H1 (cell line): ENCODE measurements around the gene CELSR1. TPM values are rescaled to one million over a fixed set of nuclear protein-coding genes. Genes with fewer than 3 reads are reported as not detected.

Experiments used
- CTCF ChIA-PET: fragments of 300-600 bp; sonication (Branson Sonifier 250); formaldehyde crosslinking; loops from one replicate; lab custom pipeline; 2021; ENCODE audit not compliant: partially characterized antibody; lab: Charles Lee
- POLR2A ChIA-PET: fragments of 300-600 bp; sonication (Branson Sonifier 250); formaldehyde crosslinking; loops from one replicate; lab custom pipeline; 2021; ENCODE audit warnings: inconsistent platforms; ENCODE audit not compliant: partially characterized antibody; lab: Charles Lee
- DNase-seq, 2 experiments: peaks; one replicate each; pipeline versions ENCODE4 v3.0.0 to v3.0.0-alpha.2; 2010 to 2022; ENCODE audit warnings: low spot score in 2 of 2, low read depth in 1 of 2, mixed read lengths in 1 of 2
- FAIRE-seq: peaks from 2 replicates; lab custom pipeline; 2011; peaks lifted over from hg19 to GRCh38; lab: Jason Lieb, UNC
- H2AFZ ChIP-seq: 2 replicates; pipeline ENCODE4 v1.8.1; 2012; ENCODE audit warnings: low read length, inconsistent platforms
- H2AK5ac ChIP-seq: 2 replicates; pipeline ENCODE4 v1.6.1; 2013; ENCODE audit warnings: low read depth, low read length
- H2BK120ac ChIP-seq: replicated peaks from 2 replicates; pipeline ENCODE3; 2013; ENCODE audit warnings: low read depth, low read length, inconsistent platforms
- H2BK12ac ChIP-seq: 2 replicates; pipeline ENCODE4 v1.6.1; 2013; ENCODE audit warnings: low read depth, low read length
- H2BK15ac ChIP-seq: 2 replicates; pipeline ENCODE4 v1.6.1; 2013; ENCODE audit warnings: low read length
- H2BK20ac ChIP-seq: 2 replicates; pipeline ENCODE4 v1.6.1; 2013; ENCODE audit warnings: low read length
- H2BK5ac ChIP-seq: 2 replicates; pipeline ENCODE4 v1.6.1; 2013; ENCODE audit warnings: low read depth, low read length
- H3K14ac ChIP-seq: 2 replicates; pipeline ENCODE4 v1.6.1; 2013; ENCODE audit warnings: inconsistent platforms; ENCODE audit not compliant: insufficient read length
- H3K18ac ChIP-seq: 2 replicates; pipeline ENCODE4 v1.6.1; 2013; ENCODE audit warnings: low read length; ENCODE audit errors: extremely low read depth
- H3K23ac ChIP-seq: 2 replicates; pipeline ENCODE4 v1.6.1; 2013; ENCODE audit warnings: inconsistent platforms; ENCODE audit not compliant: insufficient read length
- H3K23me2 ChIP-seq: 2 replicates; pipeline ENCODE4 v1.6.1; 2013; ENCODE audit warnings: low read depth, low read length
- H3K27ac ChIP-seq: 2 replicates; pipeline ENCODE4 v1.6.1; 2011; ENCODE audit warnings: low read depth, low read length, inconsistent platforms
- H3K27me3 ChIP-seq, 4 experiments: replicated peaks in 1 of 4; 1 replicate in 1 of 4; 2 replicates in 3 of 4; pipeline versions ENCODE4 v1.6.1 to v1.8.1; 2011 to 2013; ENCODE audit warnings: low read length in 3 of 4, mild to moderate bottlenecking in 3 of 4, inconsistent platforms in 2 of 4, mixed read lengths in 2 of 4, moderate library complexity in 1 of 4; ENCODE audit not compliant: control insufficient read depth in 3 of 4, insufficient read depth in 3 of 4; ENCODE audit errors: extremely low read depth in 1 of 4
- H3K36me3 ChIP-seq, 4 experiments: 2 replicates each; pipeline versions ENCODE4 v1.6.1 to v1.8.1; 2011 to 2013; ENCODE audit warnings: mild to moderate bottlenecking in 4 of 4, low read length in 3 of 4, moderate library complexity in 2 of 4, control low read depth in 1 of 4, inconsistent platforms in 1 of 4; ENCODE audit not compliant: insufficient read depth in 4 of 4, control insufficient read depth in 2 of 4
- H3K4ac ChIP-seq: replicated peaks from 2 replicates; pipeline ENCODE3; 2013; ENCODE audit warnings: low read length, low read depth, mixed read lengths, inconsistent platforms; ENCODE audit not compliant: insufficient read length
- H3K4me1 ChIP-seq, 4 experiments: replicated peaks in 1 of 4; 1 replicate in 1 of 4; 2 replicates in 3 of 4; pipeline versions ENCODE4 v1.6.1 to v1.8.1; 2011 to 2013; ENCODE audit warnings: low read length in 3 of 4, inconsistent platforms in 2 of 4, mixed read lengths in 1 of 4; ENCODE audit not compliant: insufficient read depth in 4 of 4, control insufficient read depth in 3 of 4
- H3K4me2 ChIP-seq, 2 experiments: 2 replicates each; pipeline versions ENCODE4 v1.6.1 to v1.8.1; 2011 to 2013; ENCODE audit warnings: low read depth in 2 of 2, low read length in 2 of 2, control low read depth in 1 of 2, inconsistent platforms in 1 of 2, mild to moderate bottlenecking in 1 of 2; ENCODE audit not compliant: insufficient read depth in 1 of 2
- H3K4me3 ChIP-seq, 4 experiments: fragments of 200-600, 300-600 bp in 1 of 4; sonication (generic), shearing (Covaris generic), sonication (Bioruptor Twin) in 1 of 4; 2 replicates each; pipeline versions ENCODE4 v1.5.1 to v1.8.1; 2011 to 2016; ENCODE audit warnings: low read length in 4 of 4, low read depth in 3 of 4, control low read depth in 2 of 4, inconsistent platforms in 2 of 4, mild to moderate bottlenecking in 2 of 4, mixed read lengths in 1 of 4, moderate library complexity in 1 of 4; ENCODE audit not compliant: insufficient read depth in 2 of 4; ENCODE audit errors: extremely low read depth in 1 of 4
- H3K56ac ChIP-seq: replicated peaks from 2 replicates; pipeline ENCODE3; 2013; ENCODE audit warnings: low read depth, mild to moderate bottlenecking, mixed read lengths, low read length, inconsistent platforms; ENCODE audit not compliant: insufficient read length
- H3K79me1 ChIP-seq: 2 replicates; pipeline ENCODE4 v1.6.1; 2013; ENCODE audit warnings: low read depth, low read length, control low read depth
- H3K79me2 ChIP-seq, 2 experiments: 2 replicates each; pipeline versions ENCODE4 v1.6.1 to v1.8.1; 2012 to 2013; ENCODE audit warnings: low read length in 2 of 2, mild to moderate bottlenecking in 2 of 2, inconsistent platforms in 1 of 2; ENCODE audit not compliant: insufficient read depth in 2 of 2, control insufficient read depth in 1 of 2
- H3K9ac ChIP-seq, 4 experiments: replicated peaks in 1 of 4; 1 replicate in 1 of 4; 2 replicates in 3 of 4; pipeline versions ENCODE4 v1.6.1 to v1.8.1; 2011 to 2013; ENCODE audit warnings: low read depth in 3 of 4, low read length in 3 of 4, control low read depth in 2 of 4, mild to moderate bottlenecking in 2 of 4, moderate library complexity in 2 of 4, inconsistent platforms in 1 of 4; ENCODE audit errors: extremely low read depth in 1 of 4
- H3K9me3 ChIP-seq, 2 experiments: 2 replicates each; pipeline versions ENCODE4 v1.6.1 to v1.8.1; 2012 to 2013; ENCODE audit warnings: mild to moderate bottlenecking in 2 of 2, moderate library complexity in 2 of 2, control low read depth in 1 of 2, inconsistent platforms in 1 of 2, low read depth in 1 of 2, low read length in 1 of 2, mixed read lengths in 1 of 2; ENCODE audit not compliant: insufficient read depth in 2 of 2
- H4K20me1 ChIP-seq, 2 experiments: replicated peaks in 1 of 2; 2 replicates each; pipeline versions ENCODE3 to v1.8.1; 2011 to 2013; ENCODE audit warnings: inconsistent platforms in 2 of 2, low read length in 2 of 2, mild to moderate bottlenecking in 1 of 2; ENCODE audit not compliant: insufficient read depth in 2 of 2, control insufficient read depth in 1 of 2
- H4K5ac ChIP-seq: 2 replicates; pipeline ENCODE4 v1.6.1; 2013; ENCODE audit warnings: low read length, low read depth, mixed read lengths, inconsistent platforms; ENCODE audit not compliant: insufficient read length
- H4K8ac ChIP-seq: 2 replicates; pipeline ENCODE4 v1.8.0; 2013; ENCODE audit warnings: mild to moderate bottlenecking, moderate library complexity, low read length, inconsistent platforms; ENCODE audit not compliant: insufficient read depth; ENCODE audit errors: extremely low read depth
- H4K91ac ChIP-seq: replicated peaks from 2 replicates; pipeline ENCODE3; 2013; ENCODE audit warnings: low read length, mixed read lengths, inconsistent platforms; ENCODE audit not compliant: insufficient read length
- FOSL1 ChIP-seq: IDR thresholded peaks from 2 replicates; pipeline ENCODE4 v1.6.1; 2011; ENCODE audit warnings: mild to moderate bottlenecking, low read depth, low read length, moderate library complexity; ENCODE audit not compliant: insufficient read depth
- JUN ChIP-seq: IDR thresholded peaks from 2 replicates; pipeline ENCODE4 v1.6.1; 2011; ENCODE audit warnings: low read depth, mild to moderate bottlenecking, improper control_type of control experiment, low read length
- NRF1 ChIP-seq: IDR thresholded peaks from 2 replicates; pipeline ENCODE4 v1.6.1; 2011; ENCODE audit warnings: mild to moderate bottlenecking, low read depth, low read length, improper control_type of control experiment
- POLR2A ChIP-seq, 2 experiments: IDR thresholded peaks; 1 replicate in 1 of 2; 2 replicates in 1 of 2; pipeline ENCODE4 v1.6.1; 2011; ENCODE audit warnings: low read depth in 2 of 2, low read length in 2 of 2, mild to moderate bottlenecking in 2 of 2; ENCODE audit errors: control extremely low read depth in 1 of 2
- POU5F1 ChIP-seq: IDR thresholded peaks from 2 replicates; pipeline ENCODE4 v1.6.1; 2011; ENCODE audit warnings: low read depth, mild to moderate bottlenecking, low read length, moderate library complexity
- RFX5 ChIP-seq: IDR thresholded peaks from 2 replicates; pipeline ENCODE4 v1.6.1; 2011; ENCODE audit warnings: low read depth, low read length, improper control_type of control experiment, borderline replicate concordance
- TAF1 ChIP-seq: IDR thresholded peaks from 2 replicates; pipeline ENCODE4 v1.6.1; 2011; ENCODE audit warnings: mild to moderate bottlenecking, low read depth, low read length
- TBP ChIP-seq: IDR thresholded peaks from 2 replicates; pipeline ENCODE4 v1.6.1; 2011; ENCODE audit warnings: low read depth, low read length, improper control_type of control experiment
- WGBS, 2 experiments: shearing (Covaris generic) in 1 of 2; methylation state at CpG; one replicate each; pipeline versions ENCODE4 v1.1.6 to v1.1.7; 2013 to 2015; ENCODE audit warnings: low lambda C conversion rate in 2 of 2, mixed read lengths in 2 of 2, inconsistent platforms in 1 of 2, low coverage in 1 of 2, missing lambda C conversion rate in 1 of 2; ENCODE audit not compliant: insufficient replicate concordance in 2 of 2, insufficient coverage in 1 of 2, insufficient read length in 1 of 2; ENCODE audit errors: extremely low coverage in 1 of 2, missing lambda C conversion rate in 1 of 2; 5-methylcytosine and 5-hydroxymethylcytosine counted together
- polyA plus RNA-seq, 7 experiments: library from polyadenylated mRNA; depleted of rRNA in 3 of 7; stranded (reverse) in 5 of 7; unstranded in 2 of 7; fragments of >200 nt in 5 of 7; fragments of 200-250 nt in 2 of 7; gene quantifications; 1 replicate in 5 of 7; 2 replicates in 1 of 7; 4 replicates in 1 of 7; pipeline versions ENCODE4 v1.2.1 to v1.2.3, GENCODE V29; 2011 to 2013; ENCODE audit warnings: missing spikeins in 2 of 7, mixed read lengths in 2 of 7
- total RNA-seq: library from RNA; stranded (reverse); fragmentation: NEBNext Ultra II Directional; extraction: Animal tissue kit (Norgen Biotek cat#: 25700); gene quantifications from 2 replicates; pipeline ENCODE4 v1.2.1, GENCODE V29; 2021

CELSR1 gene
- total and polyA plus RNA-seq, 2 of the 8 experiments (the other 6 are each of a cell fraction or from before 2014, with no cell fraction given), result 9.0 to 12.4 TPM

DNA sequence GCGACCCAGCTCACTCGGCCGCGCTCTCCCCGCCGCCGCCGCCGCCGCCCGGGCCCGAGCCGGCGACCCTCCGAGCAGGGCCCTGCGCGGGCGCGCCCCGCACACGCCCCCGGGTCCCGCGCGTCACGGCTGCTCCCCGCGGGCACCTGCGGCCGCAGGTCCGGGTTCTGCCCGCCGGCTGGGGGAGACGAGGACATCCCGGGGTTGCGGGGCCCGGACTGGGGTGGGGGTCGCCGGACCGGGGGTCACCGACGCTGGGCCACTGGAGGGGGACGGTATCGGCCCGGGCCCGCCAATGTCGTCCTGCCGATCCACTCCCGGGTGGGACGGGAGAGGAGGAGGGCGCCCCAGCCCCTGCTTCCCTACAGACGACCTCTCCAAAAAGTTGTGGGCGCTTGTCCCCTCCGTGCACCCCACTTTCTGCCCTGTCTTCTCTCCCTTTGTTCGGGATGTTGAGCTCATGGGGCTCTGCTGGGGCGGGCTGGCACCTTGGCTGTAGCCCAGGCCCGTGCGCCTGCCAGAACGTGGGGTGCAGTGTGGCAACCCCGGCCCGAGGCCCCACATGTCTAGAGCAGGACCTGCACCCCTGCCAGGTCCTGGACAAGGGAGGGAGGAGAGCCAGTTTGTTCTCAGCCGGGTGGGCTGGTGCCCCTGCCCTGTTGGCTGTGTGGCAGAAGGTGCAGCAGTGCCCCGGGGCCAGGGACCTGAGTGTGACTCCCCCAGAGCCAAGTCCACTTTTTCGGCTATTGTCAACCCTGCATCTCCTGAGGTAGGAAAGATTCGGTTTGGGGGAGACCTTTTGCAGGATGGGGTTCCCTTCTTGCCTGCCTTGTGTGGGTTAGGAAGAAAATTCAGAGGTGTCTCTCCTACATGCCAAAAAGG is 40.2 kb upstream of the CELSR1 start:
- peak overlapping the region; percentile 65; the same call in 1 of the 2 replicates for H2AK5ac ChIP-seq
- no peak overlapping the region for H4K91ac ChIP-seq
- H4K20me1 ChIP-seq, result peaks cover 0 to 10% of the 10 kb centered on the region in 2 experiments
- no peak overlapping the region for H2BK20ac ChIP-seq
- H3K56ac ChIP-seq, result no peak overlapping the region
- H3K14ac ChIP-seq, result peak overlapping the region; percentile 43
- DNase-seq, result no peak
- peak overlapping the region; percentile 29 to 56 (median 43); a peak in 3 of 7 replicates for H3K9ac ChIP-seq
- H3K79me2 ChIP-seq, result peaks cover 0 to 6% of the 10 kb centered on the region in 2 experiments; a peak in 1 of 4 replicates
- peaks cover 16% of the 10 kb centered on the region for H3K79me1 ChIP-seq
- no peak for TF ChIP-seq JUN
- TF ChIP-seq FOSL1, result no peak
- no peak for TF ChIP-seq TBP
- TF ChIP-seq NRF1, result no peak
- no peak for TF ChIP-seq TAF1
- no peak for TF ChIP-seq RFX5
- TF ChIP-seq POLR2A (IDR thresholded peaks at IDR 0.05; ENCODE audit: control extremely low read depth in 1 of 2, low read depth in 2 of 2, low read length in 2 of 2), result no peak
- no peak for TF ChIP-seq POU5F1
- H3K9me3 ChIP-seq, result no peaks in the 10 kb centered on the region
- no peak overlapping the region for H2BK120ac ChIP-seq
- H3K4ac ChIP-seq, result no peak overlapping the region
- peak overlapping the region; percentile 19; the same call in 1 of the 2 replicates for H2BK15ac ChIP-seq
- no peak overlapping the region for H3K23ac ChIP-seq
- H2BK12ac ChIP-seq, result no peak overlapping the region
- ChIA-PET POLR2A (interaction anchor here (1.5 to 3.6 kb wide), 3 partner anchors 8 to 159 kb away, joined by 4 to 11 read pairs (median 6); no protein-coding TSS in a partner anchor), CTCF (interaction anchor here (1.3 kb wide), 1 partner anchor 104 kb away, joined by 3 read pairs; no protein-coding TSS in a partner anchor)
- H3K18ac ChIP-seq, result no peak overlapping the region
- H3K4me1 ChIP-seq, result peaks cover 0 to 27% (median 17%) of the 10 kb centered on the region in 4 experiments; a peak in 6 of 7 replicates
- no peaks in the 10 kb centered on the region for H3K36me3 ChIP-seq
- 14% methylated on average over 42 of the region's 65 CpGs; no CpG with 5 or more reads in 1 of the 2 experiments for WGBS, 2 experiments
- no peak for FAIRE-seq
- H2BK5ac ChIP-seq, result no peak overlapping the region
- peaks cover 9% of the 10 kb centered on the region; the same call in 1 of the 2 replicates for H3K23me2 ChIP-seq
- peak overlapping the region; percentile 50 to 72 (median 57) for H3K4me3 ChIP-seq
- H3K27ac ChIP-seq, result no peak overlapping the region
- peak overlapping the region; percentile 78 to 99 for H3K4me2 ChIP-seq
- peaks cover 0 to 11% (median 5%) of the 10 kb centered on the region in 4 experiments; a peak in 4 of 7 replicates for H3K27me3 ChIP-seq
- H2AFZ ChIP-seq, result no peak overlapping the region
- H4K5ac ChIP-seq, result no peak overlapping the region
- no peak overlapping the region; the same call in 1 of the 2 replicates for H4K8ac ChIP-seq
